ENCODE measurements around the gene RPA4.

- TF ChIP-seq POLR2AphosphoS5 (IDR thresholded peaks at IDR 0.05; ENCODE audit: borderline replicate concordance, low read depth, low read length) (no peak), EZH2 (IDR thresholded peaks at IDR 0.05) (no peak), FOXP2 (optimal IDR thresholded peaks at IDR 0.05; ENCODE audit: control extremely low read depth, extremely low read length, insufficient read depth) (no peak)
Observed at GRCh38 chrX:96834137-96834536, 49.6 kb upstream of the RPA4 start.

Data from SK-N-MC (cell line).